ENCODE data around the gene IFT88. TPM values are rescaled to one million over a fixed set of nuclear protein-coding genes. Genes with fewer than 3 reads are reported as not detected.

The IFT88 gene
- total RNA-seq, 1 experiment from 2014 or later = 10.8 TPM

- no peaks in the 10 kb centered on the region for H3K36me3 ChIP-seq (ENCODE audit: insufficient read depth, low read length)
- no peaks in the 10 kb centered on the region for H3K9me2 ChIP-seq (replicated peaks; ENCODE audit: insufficient read depth, low read length)
- H3K27me3 ChIP-seq (ENCODE audit: low read length) = no peaks in the 10 kb centered on the region
- H3K9me3 ChIP-seq (ENCODE audit: low read length) = no peaks in the 10 kb centered on the region
- H2AFZ ChIP-seq (ENCODE audit: low read length) = no peak overlapping the region
- H3K9ac ChIP-seq (ENCODE audit: low read length) = no peak overlapping the region
- H3K79me2 ChIP-seq (ENCODE audit: low read length) = no peaks in the 10 kb centered on the region
- DNase-seq = no peak
- H4K20me1 ChIP-seq (ENCODE audit: insufficient read depth, low read depth, low read length) = no peaks in the 10 kb centered on the region
- no peak overlapping the region for H3K4me2 ChIP-seq (ENCODE audit: low read depth, low read length, poor library complexity, severe bottlenecking)
- no peak overlapping the region for H3K4me3 ChIP-seq (ENCODE audit: low read length)
- H3K27ac ChIP-seq (ENCODE audit: low read length) = no peak overlapping the region
- H3K4me1 ChIP-seq (ENCODE audit: low read length) = no peaks in the 10 kb centered on the region
Measured at GRCh38 chr13:20616059-20616797, 49.3 kb downstream of the IFT88 start.

- H3K4me2 ChIP-seq (ENCODE audit: low read depth, low read length, poor library complexity, severe bottlenecking) = no peak overlapping the region
- DNase-seq = no peak
- no peaks in the 10 kb centered on the region for H3K4me1 ChIP-seq (ENCODE audit: low read length)
- H3K9me3 ChIP-seq (ENCODE audit: low read length) = no peaks in the 10 kb centered on the region
- no peaks in the 10 kb centered on the region for H3K36me3 ChIP-seq (ENCODE audit: insufficient read depth, low read length)
- no peaks in the 10 kb centered on the region for H4K20me1 ChIP-seq (ENCODE audit: insufficient read depth, low read depth, low read length)
- no peaks in the 10 kb centered on the region for H3K79me2 ChIP-seq (ENCODE audit: low read length)
- H3K27me3 ChIP-seq (ENCODE audit: low read length) = no peaks in the 10 kb centered on the region
- H3K9ac ChIP-seq (ENCODE audit: low read length) = no peak overlapping the region
- H3K27ac ChIP-seq (ENCODE audit: low read length) = no peak overlapping the region
- no peak overlapping the region for H3K4me3 ChIP-seq (ENCODE audit: low read length)
- H2AFZ ChIP-seq (ENCODE audit: low read length) = no peak overlapping the region
- no peaks in the 10 kb centered on the region for H3K9me2 ChIP-seq (replicated peaks; ENCODE audit: insufficient read depth, low read length)
Measured at GRCh38 chr13:20623000-20623399, 56.0 kb downstream of the IFT88 start.

- H3K27ac ChIP-seq (ENCODE audit: low read length) = no peak overlapping the region
- H3K4me3 ChIP-seq (ENCODE audit: low read length) = no peak overlapping the region
- no peak overlapping the region for H3K9ac ChIP-seq (ENCODE audit: low read length)
- no peaks in the 10 kb centered on the region for H4K20me1 ChIP-seq (ENCODE audit: insufficient read depth, low read depth, low read length)
- H3K36me3 ChIP-seq (ENCODE audit: insufficient read depth, low read length) = no peaks in the 10 kb centered on the region
- no peaks in the 10 kb centered on the region for H3K9me2 ChIP-seq (replicated peaks; ENCODE audit: insufficient read depth, low read length)
- no peaks in the 10 kb centered on the region for H3K27me3 ChIP-seq (ENCODE audit: low read length)
- DNase-seq = no peak
- no peaks in the 10 kb centered on the region for H3K9me3 ChIP-seq (ENCODE audit: low read length)
- no peaks in the 10 kb centered on the region for H3K4me1 ChIP-seq (ENCODE audit: low read length)
- H2AFZ ChIP-seq (ENCODE audit: low read length) = no peak overlapping the region
- no peaks in the 10 kb centered on the region for H3K79me2 ChIP-seq (ENCODE audit: low read length)
- H3K4me2 ChIP-seq (ENCODE audit: low read depth, low read length, poor library complexity, severe bottlenecking) = no peak overlapping the region
Measured at GRCh38 chr13:20624213-20624612, 57.3 kb downstream of the IFT88 start.

GRCh38 chr13:20633802-20634201 lies 66.8 kb downstream of the IFT88 start:
- Histone ChIP-seq H3K79me2 (ENCODE audit: low read length) (no peaks in the 10 kb centered on the region), H3K27me3 (ENCODE audit: low read length) (no peaks in the 10 kb centered on the region), H3K9me3 (ENCODE audit: low read length) (no peaks in the 10 kb centered on the region), H3K9me2 (replicated peaks; ENCODE audit: insufficient read depth, low read length) (no peaks in the 10 kb centered on the region), H2AFZ (ENCODE audit: low read length) (no peak overlapping the region), H4K20me1 (ENCODE audit: insufficient read depth, low read depth, low read length) (no peaks in the 10 kb centered on the region), H3K4me2 (ENCODE audit: low read depth, low read length, poor library complexity, severe bottlenecking) (no peak overlapping the region), H3K27ac (ENCODE audit: low read length) (no peak overlapping the region), H3K9ac (ENCODE audit: low read length) (no peak overlapping the region), H3K4me1 (ENCODE audit: low read length) (no peaks in the 10 kb centered on the region), H3K36me3 (ENCODE audit: insufficient read depth, low read length) (no peaks in the 10 kb centered on the region), H3K4me3 (ENCODE audit: low read length) (no peak overlapping the region)
- DNase-seq = no peak

GRCh38 chr13:20636079-20636478 lies 69.1 kb downstream of the IFT88 start:
- H3K27ac ChIP-seq (ENCODE audit: low read length) = no peak overlapping the region
- H3K9me3 ChIP-seq (ENCODE audit: low read length) = no peaks in the 10 kb centered on the region
- H3K4me3 ChIP-seq (ENCODE audit: low read length) = no peak overlapping the region
- no peaks in the 10 kb centered on the region for H4K20me1 ChIP-seq (ENCODE audit: insufficient read depth, low read depth, low read length)
- H2AFZ ChIP-seq (ENCODE audit: low read length) = no peak overlapping the region
- H3K27me3 ChIP-seq (ENCODE audit: low read length) = no peaks in the 10 kb centered on the region
- no peak overlapping the region for H3K9ac ChIP-seq (ENCODE audit: low read length)
- H3K9me2 ChIP-seq (replicated peaks; ENCODE audit: insufficient read depth, low read length) = no peaks in the 10 kb centered on the region
- no peak overlapping the region for H3K4me2 ChIP-seq (ENCODE audit: low read depth, low read length, poor library complexity, severe bottlenecking)
- no peak for DNase-seq
- H3K36me3 ChIP-seq (ENCODE audit: insufficient read depth, low read length) = no peaks in the 10 kb centered on the region
- no peaks in the 10 kb centered on the region for H3K4me1 ChIP-seq (ENCODE audit: low read length)
- H3K79me2 ChIP-seq (ENCODE audit: low read length) = no peaks in the 10 kb centered on the region

GRCh38 chr13:20637811-20638210 lies 70.9 kb downstream of the IFT88 start:
- no peak overlapping the region for H3K4me3 ChIP-seq (ENCODE audit: low read length)
- no peaks in the 10 kb centered on the region for H3K9me2 ChIP-seq (replicated peaks; ENCODE audit: insufficient read depth, low read length)
- H3K36me3 ChIP-seq (ENCODE audit: insufficient read depth, low read length) = no peaks in the 10 kb centered on the region
- DNase-seq = no peak
- H3K27ac ChIP-seq (ENCODE audit: low read length) = no peak overlapping the region
- H4K20me1 ChIP-seq (ENCODE audit: insufficient read depth, low read depth, low read length) = no peaks in the 10 kb centered on the region
- no peaks in the 10 kb centered on the region for H3K27me3 ChIP-seq (ENCODE audit: low read length)
- H3K9me3 ChIP-seq (ENCODE audit: low read length) = no peaks in the 10 kb centered on the region
- no peak overlapping the region for H3K4me2 ChIP-seq (ENCODE audit: low read depth, low read length, poor library complexity, severe bottlenecking)
- no peak overlapping the region for H2AFZ ChIP-seq (ENCODE audit: low read length)
- H3K9ac ChIP-seq (ENCODE audit: low read length) = no peak overlapping the region
- no peaks in the 10 kb centered on the region for H3K4me1 ChIP-seq (ENCODE audit: low read length)
- no peaks in the 10 kb centered on the region for H3K79me2 ChIP-seq (ENCODE audit: low read length)

GRCh38 chr13:20647758-20648157 lies 80.8 kb downstream of the IFT88 start:
- H3K9me2 ChIP-seq (replicated peaks; ENCODE audit: insufficient read depth, low read length) = no peaks in the 10 kb centered on the region
- H3K9ac ChIP-seq (ENCODE audit: low read length) = no peak overlapping the region
- no peaks in the 10 kb centered on the region for H3K36me3 ChIP-seq (ENCODE audit: insufficient read depth, low read length)
- DNase-seq = no peak
- no peaks in the 10 kb centered on the region for H4K20me1 ChIP-seq (ENCODE audit: insufficient read depth, low read depth, low read length)
- H3K4me1 ChIP-seq (ENCODE audit: low read length) = no peaks in the 10 kb centered on the region
- no peaks in the 10 kb centered on the region for H3K79me2 ChIP-seq (ENCODE audit: low read length)
- no peak overlapping the region for H2AFZ ChIP-seq (ENCODE audit: low read length)
- no peak overlapping the region for H3K27ac ChIP-seq (ENCODE audit: low read length)
- no peaks in the 10 kb centered on the region for H3K9me3 ChIP-seq (ENCODE audit: low read length)
- no peaks in the 10 kb centered on the region for H3K27me3 ChIP-seq (ENCODE audit: low read length)
- H3K4me2 ChIP-seq (ENCODE audit: low read depth, low read length, poor library complexity, severe bottlenecking) = no peak overlapping the region
- H3K4me3 ChIP-seq (ENCODE audit: low read length) = no peak overlapping the region

- DNase-seq = no peak
- Histone ChIP-seq H3K79me2 (ENCODE audit: low read length) (no peaks in the 10 kb centered on the region), H4K20me1 (ENCODE audit: insufficient read depth, low read depth, low read length) (no peaks in the 10 kb centered on the region)
Measured at GRCh38 chr13:20652946-20653345, 86.0 kb downstream of the IFT88 start.

More at GRCh38 chr13:20652946-20653345, 86.0 kb downstream of the IFT88 start:
- H3K4me1 ChIP-seq (ENCODE audit: low read length) = no peaks in the 10 kb centered on the region
- H3K36me3 ChIP-seq (ENCODE audit: insufficient read depth, low read length) = no peaks in the 10 kb centered on the region
- H3K27me3 ChIP-seq (ENCODE audit: low read length) = no peaks in the 10 kb centered on the region
- no peaks in the 10 kb centered on the region for H3K9me3 ChIP-seq (ENCODE audit: low read length)
- H3K4me2 ChIP-seq (ENCODE audit: low read depth, low read length, poor library complexity, severe bottlenecking) = no peak overlapping the region
- H3K27ac ChIP-seq (ENCODE audit: low read length) = no peak overlapping the region
- no peak overlapping the region for H3K9ac ChIP-seq (ENCODE audit: low read length)
- H2AFZ ChIP-seq (ENCODE audit: low read length) = no peak overlapping the region
- H3K4me3 ChIP-seq (ENCODE audit: low read length) = no peak overlapping the region
- no peaks in the 10 kb centered on the region for H3K9me2 ChIP-seq (replicated peaks; ENCODE audit: insufficient read depth, low read length)

All from Karpas-422 (cell line).